Kidney epithelial cell (primary cell): Measurements from ENCODE around the gene CACNB2. TPM values are rescaled to one million over a fixed set of nuclear protein-coding genes. Genes with fewer than 3 reads are reported as not detected.
"Not testable (repeated sequence)": the region's sequence is repeated elsewhere in the genome, so short reads cannot be mapped to it uniquely, and the experiment has no call there.

Experiments
- DNase-seq: peaks from one replicate; pipeline ENCODE4 v3.0.0-alpha.2; 2010; ENCODE audit warnings: low read depth
- H3K27me3 ChIP-seq: 2 replicates; pipeline ENCODE4 v1.6.0; 2011; ENCODE audit warnings: low read length; ENCODE audit not compliant: control insufficient read depth, insufficient read depth
- H3K36me3 ChIP-seq: 2 replicates; pipeline ENCODE4 v1.5.1; 2011; ENCODE audit warnings: low read length; ENCODE audit not compliant: control insufficient read depth, insufficient read depth
- H3K4me3 ChIP-seq: 2 replicates; pipeline ENCODE4 v1.5.1; 2011; ENCODE audit warnings: low read depth, mild to moderate bottlenecking, control low read depth, low read length
- total RNA-seq: library from RNA; depleted of rRNA; stranded (reverse); fragments of >200 nt; gene quantifications from 2 replicates; pipeline ENCODE4 v1.2.3, GENCODE V29; 2015
- TF ChIP-seq, protein P1 (sequence below): IDR thresholded peaks from 2 replicates; pipeline ENCODE4 v1.5.1; 2011; ENCODE audit warnings: mild to moderate bottlenecking, moderate library complexity, low read length, control low read depth, inconsistent platforms; ENCODE audit not compliant: insufficient read depth, poor library complexity, severe bottlenecking

CACNB2 gene
- total RNA-seq, 1 donor from 2014 or later = 0.04 TPM

- no peak overlapping the region for H3K4me3 ChIP-seq
- no peaks in the 10 kb centered on the region for H3K27me3 ChIP-seq
- TF ChIP-seq, protein P1, sequence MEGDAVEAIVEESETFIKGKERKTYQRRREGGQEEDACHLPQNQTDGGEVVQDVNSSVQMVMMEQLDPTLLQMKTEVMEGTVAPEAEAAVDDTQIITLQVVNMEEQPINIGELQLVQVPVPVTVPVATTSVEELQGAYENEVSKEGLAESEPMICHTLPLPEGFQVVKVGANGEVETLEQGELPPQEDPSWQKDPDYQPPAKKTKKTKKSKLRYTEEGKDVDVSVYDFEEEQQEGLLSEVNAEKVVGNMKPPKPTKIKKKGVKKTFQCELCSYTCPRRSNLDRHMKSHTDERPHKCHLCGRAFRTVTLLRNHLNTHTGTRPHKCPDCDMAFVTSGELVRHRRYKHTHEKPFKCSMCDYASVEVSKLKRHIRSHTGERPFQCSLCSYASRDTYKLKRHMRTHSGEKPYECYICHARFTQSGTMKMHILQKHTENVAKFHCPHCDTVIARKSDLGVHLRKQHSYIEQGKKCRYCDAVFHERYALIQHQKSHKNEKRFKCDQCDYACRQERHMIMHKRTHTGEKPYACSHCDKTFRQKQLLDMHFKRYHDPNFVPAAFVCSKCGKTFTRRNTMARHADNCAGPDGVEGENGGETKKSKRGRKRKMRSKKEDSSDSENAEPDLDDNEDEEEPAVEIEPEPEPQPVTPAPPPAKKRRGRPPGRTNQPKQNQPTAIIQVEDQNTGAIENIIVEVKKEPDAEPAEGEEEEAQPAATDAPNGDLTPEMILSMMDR = no peak
- DNase-seq = no peak
- H3K36me3 ChIP-seq = no peaks in the 10 kb centered on the region
Observed at GRCh38 chr10:18566177-18566576, 426.0 kb downstream of the CACNB2 start.

- no peaks in the 10 kb centered on the region for H3K27me3 ChIP-seq
- no peak for DNase-seq
- no peaks in the 10 kb centered on the region for H3K36me3 ChIP-seq
- no peak overlapping the region for H3K4me3 ChIP-seq
- TF ChIP-seq, protein P1 = no peak
Observed at GRCh38 chr10:18567343-18567856, 427.2 kb downstream of the CACNB2 start.

DNA sequence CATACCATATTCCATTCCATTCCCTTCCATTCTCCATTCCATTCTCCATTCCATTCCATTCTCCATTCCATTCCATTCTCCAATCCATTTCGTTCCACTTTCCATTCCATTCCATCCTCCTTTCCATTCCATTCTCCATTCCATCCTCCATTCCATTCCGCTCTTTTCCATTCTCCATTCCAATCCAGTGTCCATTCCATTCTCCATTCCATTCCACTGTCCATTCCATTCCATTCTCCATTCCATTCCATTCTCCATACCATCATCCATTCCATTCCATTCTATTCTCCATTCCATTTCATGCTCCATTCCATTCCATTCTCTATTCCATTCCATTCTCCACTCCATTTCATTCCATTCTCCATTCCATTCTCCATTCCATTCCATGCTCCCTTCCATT lies 430.2 kb downstream of the CACNB2 start:
- H3K4me3 ChIP-seq, H3K36me3 ChIP-seq, H3K27me3 ChIP-seq, DNase-seq: not testable (repeated sequence)

DNA sequence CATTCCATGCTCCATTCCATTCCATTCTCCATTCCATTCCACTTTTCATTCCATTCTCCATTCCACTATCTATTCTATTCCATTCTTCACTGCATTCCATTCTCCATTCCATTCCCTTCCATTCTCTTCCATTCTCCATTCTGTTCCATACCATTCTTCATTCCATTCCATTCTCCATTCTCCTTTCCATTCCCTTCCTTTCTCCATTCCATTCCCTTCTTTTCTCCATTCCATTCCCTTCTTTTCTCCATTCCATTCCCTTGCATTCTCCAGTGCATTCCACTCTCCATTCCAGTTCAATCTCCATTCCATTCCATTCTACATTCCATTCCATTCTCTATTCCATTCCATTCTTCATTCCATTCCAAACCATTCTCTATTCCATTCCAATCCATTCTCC lies 430.9 kb downstream of the CACNB2 start:
- no peak for DNase-seq
- Histone ChIP-seq H3K36me3 (no peaks in the 10 kb centered on the region), H3K4me3 (no peak overlapping the region), H3K27me3 (no peaks in the 10 kb centered on the region)
- TF ChIP-seq, protein P1 = no peak

DNA sequence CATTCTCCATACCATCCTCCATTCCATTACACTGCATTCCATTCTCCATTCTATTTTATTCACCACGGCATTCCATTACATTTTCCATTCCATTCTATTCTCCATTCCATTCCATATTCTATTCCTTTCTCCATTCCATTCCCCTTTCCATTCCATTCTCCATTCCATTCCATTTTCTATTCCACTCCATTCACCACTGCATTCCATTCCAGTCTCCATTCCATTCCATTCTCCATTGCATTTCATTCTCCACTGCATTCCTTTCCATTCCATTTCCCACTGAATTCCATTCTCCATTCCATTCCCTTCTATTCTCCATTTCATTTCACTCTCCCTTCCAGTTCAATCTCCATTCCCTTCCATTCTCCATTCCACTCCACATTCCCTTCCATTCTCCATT lies 431.6 kb downstream of the CACNB2 start:
- TF ChIP-seq, protein P1 = no peak
- H3K36me3 ChIP-seq = no peaks in the 10 kb centered on the region
- H3K27me3 ChIP-seq = no peaks in the 10 kb centered on the region
- H3K4me3 ChIP-seq = no peak overlapping the region
- no peak for DNase-seq

GRCh38 chr10:18572959-18573561 lies 432.8 kb downstream of the CACNB2 start:
- no peaks in the 10 kb centered on the region for H3K27me3 ChIP-seq
- TF ChIP-seq, protein P1 = no peak
- no peak overlapping the region for H3K4me3 ChIP-seq
- H3K36me3 ChIP-seq = no peaks in the 10 kb centered on the region
- no peak for DNase-seq
